GM19099 (cell line): ENCODE data around the gene ALG14.

Experiments
- POLR2A ChIP-seq: IDR thresholded peaks from 3 replicates; pipeline ENCODE4 v1.6.1; 2011; ENCODE audit warnings: low read depth; ENCODE audit not compliant: insufficient read length; ENCODE audit errors: extremely low read depth

Gene ALG14

GRCh38 chr1:94949681-94950661 lies 122.8 kb downstream of the ALG14 start:
- TF ChIP-seq POLR2A = no peak

- no peak for TF ChIP-seq POLR2A
Observed at GRCh38 chr1:94947437-94947836, 125.3 kb downstream of the ALG14 start.

- no peak for TF ChIP-seq POLR2A
Observed at GRCh38 chr1:94946886-94947285, 125.9 kb downstream of the ALG14 start.

- no peak for TF ChIP-seq POLR2A
Observed at GRCh38 chr1:94942171-94943128, 130.3 kb downstream of the ALG14 start.

- no peak for TF ChIP-seq POLR2A
Observed at GRCh38 chr1:94940738-94941137, 132.0 kb downstream of the ALG14 start.

- TF ChIP-seq POLR2A = no peak
Observed at GRCh38 chr1:94937820-94938219, 134.9 kb downstream of the ALG14 start.

- TF ChIP-seq POLR2A = no peak
Observed at GRCh38 chr1:94936861-94937620, 135.7 kb downstream of the ALG14 start.

- TF ChIP-seq POLR2A = no peak
Observed at GRCh38 chr1:94935476-94935875, 137.3 kb downstream of the ALG14 start.

- no peak for TF ChIP-seq POLR2A
Observed at GRCh38 chr1:94935034-94935433, 137.7 kb downstream of the ALG14 start.

- TF ChIP-seq POLR2A = no peak
Observed at GRCh38 chr1:94934551-94934950, 138.2 kb downstream of the ALG14 start.

- TF ChIP-seq POLR2A = no peak
Observed at GRCh38 chr1:94931254-94931841, 141.4 kb downstream of the ALG14 start.

GRCh38 chr1:94929351-94930217 lies 143.2 kb downstream of the ALG14 start:
- TF ChIP-seq POLR2A = no peak

- TF ChIP-seq POLR2A = no peak
Observed at GRCh38 chr1:94928293-94928939, 144.3 kb downstream of the ALG14 start.
